Esophagus muscularis mucosa (tissue), 4 donors: ENCODE data around the gene DAB2IP. TPM values are rescaled to one million over a fixed set of nuclear protein-coding genes. Genes with fewer than 3 reads are reported as not detected.

Experiments used
- DNase-seq: peaks from one replicate; pipeline ENCODE4 v3.0.0-alpha.2; 2017; ENCODE audit errors: extremely low spot score
- H3K27ac ChIP-seq, 4 donors: fragments of 200-600 bp; sonication (generic); replicated peaks in 1 of 4; 1 replicate in 3 of 4; 2 replicates in 1 of 4; pipeline ENCODE4 v1.5.1; 2016 to 2019; ENCODE audit warnings: mild to moderate bottlenecking in 1 of 4
- H3K27me3 ChIP-seq, 4 donors: fragments of 200-600 bp; sonication (generic); one replicate each; pipeline versions ENCODE4 v1.5.1 to v1.6.0; 2016 to 2019
- H3K36me3 ChIP-seq, 4 donors: fragments of 200-600 bp; sonication (generic); one replicate each; pipeline ENCODE4 v1.5.1; 2016 to 2019
- H3K4me1 ChIP-seq, 4 donors: fragments of 200-600 bp; sonication (generic); one replicate each; pipeline ENCODE4 v1.5.1; 2016 to 2019
- H3K4me3 ChIP-seq, 4 donors: fragments of 200-600 bp; sonication (generic); 1 replicate in 2 of 4; 2 replicates in 2 of 4; pipeline ENCODE4 v1.5.1; 2016 to 2019; ENCODE audit warnings: mild to moderate bottlenecking in 4 of 4, moderate library complexity in 1 of 4
- H3K9me3 ChIP-seq, 4 donors: fragments of 200-600 bp; sonication (generic); 1 replicate in 3 of 4; 2 replicates in 1 of 4; pipeline ENCODE4 v1.5.1; 2016 to 2019
- CTCF ChIP-seq, 3 experiments: fragments of 200-600 bp in 2 of 3; fragments of 450-650 bp in 1 of 3; sonication (generic) in 2 of 3; IDR thresholded peaks; one replicate each; pipeline ENCODE4 v1.5.1; 2017 to 2019; ENCODE audit warnings: antibody characterized with exemption in 3 of 3, mild to moderate bottlenecking in 2 of 3, moderate library complexity in 1 of 3
- EP300 ChIP-seq: sonication (generic); formaldehyde crosslinking; IDR thresholded peaks from one replicate; pipeline ENCODE4 v1.6.1; 2017; ENCODE audit warnings: antibody characterized with exemption
- POLR2A ChIP-seq: fragments of 450-650 bp; IDR thresholded peaks from one replicate; pipeline ENCODE4 v1.6.1; 2017; ENCODE audit warnings: antibody characterized with exemption, moderate library complexity, mild to moderate bottlenecking, low read depth
- POLR2AphosphoS5 ChIP-seq, 2 donors: sonication (generic); formaldehyde crosslinking; IDR thresholded peaks; one replicate each; pipeline ENCODE4 v1.6.1; 2017; ENCODE audit warnings: antibody characterized with exemption in 2 of 2
- WGBS: methylation state at CpG from one replicate; pipeline ENCODE4 v1.1.5; 2018; 5-methylcytosine and 5-hydroxymethylcytosine counted together
- intact Hi-C: fragments of 100-400 bp; cut with DNase I; formaldehyde crosslinking; loops from one replicate; pipeline ENCODE4 v1.15.1; 2023
- total RNA-seq, 4 donors: library from RNA; depleted of rRNA; stranded (reverse); fragments of >200 nt; gene quantifications; one replicate each; pipeline versions ENCODE4 v1.1.0 to v1.2.1, GENCODE V29; 2016

DAB2IP gene
- total RNA-seq, 4 donors from 2014 or later = 41.7 to 102 (median 62.4) TPM

- no peak for DNase-seq
Measured at GRCh38 chr9:121766081-121766683, 114.7 kb downstream of the DAB2IP start.

GRCh38 chr9:121767171-121767769 is 115.8 kb downstream of the DAB2IP start:
- H3K36me3 ChIP-seq = peaks cover 44 to 97% (median 91%) of the 10 kb centered on the region in 4 donors
- intact Hi-C loops = no loop called here
- H3K9me3 ChIP-seq = no peaks in the 10 kb centered on the region
- no peak overlapping the region for H3K4me3 ChIP-seq
- no peaks in the 10 kb centered on the region for H3K27me3 ChIP-seq
- no peak for DNase-seq
- WGBS = 87% methylated on average over 8 of the region's 9 CpGs
- peaks cover 43 to 57% (median 45%) of the 10 kb centered on the region in 4 donors for H3K4me1 ChIP-seq
- TF ChIP-seq POLR2A (no peak), CTCF (IDR thresholded peaks at IDR 0.05) (no peak), POLR2AphosphoS5 (IDR thresholded peaks at IDR 0.05) (no peak), EP300 (no peak)
- no peak overlapping the region for H3K27ac ChIP-seq

More at GRCh38 chr9:121766081-121766683, 114.7 kb downstream of the DAB2IP start:
- H3K27ac ChIP-seq = peak overlapping the region; percentile 7 to 67 (median 54)
- TF ChIP-seq POLR2AphosphoS5 (IDR thresholded peaks at IDR 0.05) = no peak
- TF ChIP-seq EP300 = no peak
- no peak for TF ChIP-seq CTCF (IDR thresholded peaks at IDR 0.05)
- no peak for TF ChIP-seq POLR2A
- H3K4me3 ChIP-seq = no peak overlapping the region
- 80% methylated on average over 6 of the region's 19 CpGs for WGBS
- peaks cover 33 to 47% (median 39%) of the 10 kb centered on the region in 4 donors for H3K4me1 ChIP-seq
- H3K9me3 ChIP-seq = no peaks in the 10 kb centered on the region
- intact Hi-C loops = no loop called here
- peaks cover 44 to 97% (median 92%) of the 10 kb centered on the region in 4 donors for H3K36me3 ChIP-seq
- no peaks in the 10 kb centered on the region for H3K27me3 ChIP-seq

GRCh38 chr9:121768416-121769015 is 117.1 kb downstream of the DAB2IP start:
- H3K4me1 ChIP-seq = peaks cover 40 to 51% (median 43%) of the 10 kb centered on the region in 4 donors
- H3K36me3 ChIP-seq = peaks cover 49 to 97% (median 91%) of the 10 kb centered on the region in 4 donors
- no peak for DNase-seq
- no peak for TF ChIP-seq POLR2A
- TF ChIP-seq EP300 = no peak
- TF ChIP-seq CTCF (IDR thresholded peaks at IDR 0.05) = no peak
- no peak for TF ChIP-seq POLR2AphosphoS5 (IDR thresholded peaks at IDR 0.05)
- no peak overlapping the region for H3K4me3 ChIP-seq
- H3K27me3 ChIP-seq = no peaks in the 10 kb centered on the region
- H3K27ac ChIP-seq = no peak overlapping the region
- intact Hi-C loops = no loop called here
- H3K9me3 ChIP-seq = no peaks in the 10 kb centered on the region
- 89% methylated on average over 15 of the region's 15 CpGs for WGBS

DNA sequence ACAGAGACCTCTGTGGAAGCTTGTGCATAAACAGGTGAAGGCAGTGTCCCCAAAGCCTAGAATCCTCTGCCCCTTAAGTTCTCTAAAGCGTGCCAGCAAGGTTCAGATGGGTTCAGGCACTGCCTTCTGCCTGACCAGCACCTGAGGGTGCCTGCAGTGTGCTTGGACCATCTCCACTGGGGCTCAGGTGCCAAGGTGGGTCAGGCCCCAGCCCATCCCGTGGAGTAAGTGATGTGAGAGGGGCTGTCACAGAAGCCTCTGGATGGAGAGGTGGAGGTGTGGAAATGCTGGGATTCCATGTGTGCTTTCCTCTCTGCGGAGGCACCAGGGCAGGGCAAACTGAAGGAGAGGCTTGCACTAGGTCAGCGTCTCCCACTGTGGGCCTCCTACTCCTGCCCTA is 118.5 kb downstream of the DAB2IP start:
- H3K4me3 ChIP-seq = no peak overlapping the region
- no peak overlapping the region for H3K27ac ChIP-seq
- H3K36me3 ChIP-seq = peaks cover 57 to 99% (median 93%) of the 10 kb centered on the region in 4 donors
- no peaks in the 10 kb centered on the region for H3K27me3 ChIP-seq
- intact Hi-C loops = loop anchor here (10.0 kb wide), 1 partner anchor 135 kb away; no protein-coding TSS in a partner anchor
- 85% methylated on average over 3 of the region's 4 CpGs for WGBS
- H3K4me1 ChIP-seq = peaks cover 25 to 37% (median 32%) of the 10 kb centered on the region in 4 donors
- no peaks in the 10 kb centered on the region for H3K9me3 ChIP-seq
- TF ChIP-seq POLR2AphosphoS5 (IDR thresholded peaks at IDR 0.05) (peak in 1 of 2 donors; percentile 1), CTCF (IDR thresholded peaks at IDR 0.05) (no peak), EP300 (no peak), POLR2A (no peak)
- DNase-seq = no peak
